Mesenchymal stem cell (in vitro differentiated cells and primary cell): Measurements from ENCODE around the gene CH25H.

Experiments used
- DNase-seq: peaks from one replicate; pipeline ENCODE4 v3.0.0-alpha.2; 2013
- H2AFZ ChIP-seq: one replicate; pipeline ENCODE4 v1.6.1; 2013; ENCODE audit warnings: low read depth, mild to moderate bottlenecking, control low read depth, inconsistent platforms, low read length, moderate library complexity
- H2AK5ac ChIP-seq: 2 replicates; pipeline ENCODE4 v1.6.1; 2013; ENCODE audit warnings: low read length, moderate library complexity, mild to moderate bottlenecking, inconsistent platforms; ENCODE audit not compliant: severe bottlenecking
- H2BK120ac ChIP-seq: one replicate; pipeline ENCODE4 v1.6.1; 2013; ENCODE audit warnings: low read depth, mild to moderate bottlenecking, inconsistent platforms, low read length, moderate library complexity
- H2BK12ac ChIP-seq, 2 experiments: one replicate each; pipeline ENCODE4 v1.6.1; 2013; ENCODE audit warnings: inconsistent platforms in 2 of 2, low read length in 2 of 2, mild to moderate bottlenecking in 2 of 2, moderate library complexity in 2 of 2, control low read depth in 1 of 2
- H2BK15ac ChIP-seq: one replicate; pipeline ENCODE4 v1.6.1; 2013; ENCODE audit warnings: mild to moderate bottlenecking, low read depth, inconsistent platforms; ENCODE audit not compliant: poor library complexity, severe bottlenecking
- H2BK5ac ChIP-seq: 2 replicates; pipeline ENCODE4 v1.6.1; 2013; ENCODE audit warnings: low read depth, mild to moderate bottlenecking, low read length, control low read depth, inconsistent platforms; ENCODE audit not compliant: poor library complexity, severe bottlenecking
- H3K14ac ChIP-seq, 2 experiments: one replicate each; pipeline ENCODE4 v1.6.1; 2013; ENCODE audit warnings: inconsistent platforms in 2 of 2, low read length in 2 of 2, control low read depth in 1 of 2, mild to moderate bottlenecking in 1 of 2, moderate library complexity in 1 of 2
- H3K18ac ChIP-seq, 2 experiments: one replicate each; pipeline ENCODE4 v1.6.1; 2013; ENCODE audit warnings: inconsistent platforms in 2 of 2, low read length in 2 of 2, control low read depth in 1 of 2, low read depth in 1 of 2, mild to moderate bottlenecking in 1 of 2
- H3K23ac ChIP-seq, 2 experiments: one replicate each; pipeline ENCODE4 v1.6.1; 2013; ENCODE audit warnings: inconsistent platforms in 2 of 2, low read length in 2 of 2, mild to moderate bottlenecking in 2 of 2, moderate library complexity in 2 of 2, control low read depth in 1 of 2
- H3K27ac ChIP-seq: 2 replicates; pipeline ENCODE4 v1.5.1; 2013; ENCODE audit warnings: mild to moderate bottlenecking, moderate library complexity, low read length, control low read depth, inconsistent platforms; ENCODE audit not compliant: poor library complexity, severe bottlenecking
- H3K27me3 ChIP-seq, 2 experiments: 2 replicates each; pipeline versions ENCODE4 v1.6.1 to v1.7.0; 2013; ENCODE audit warnings: low read length in 2 of 2, mild to moderate bottlenecking in 2 of 2, moderate library complexity in 2 of 2, control low read depth in 1 of 2, inconsistent platforms in 1 of 2; ENCODE audit not compliant: control insufficient read depth in 1 of 2, insufficient read depth in 1 of 2
- H3K36me3 ChIP-seq, 2 experiments: 2 replicates each; pipeline versions ENCODE4 v1.6.1 to v1.7.0; 2013; ENCODE audit warnings: low read length in 2 of 2, control low read depth in 1 of 2, inconsistent platforms in 1 of 2, low read depth in 1 of 2, mild to moderate bottlenecking in 1 of 2; ENCODE audit not compliant: insufficient read depth in 2 of 2, control insufficient read depth in 1 of 2
- H3K4ac ChIP-seq, 2 experiments: one replicate each; pipeline ENCODE4 v1.6.1; 2013; ENCODE audit warnings: inconsistent platforms in 2 of 2, low read length in 2 of 2, mild to moderate bottlenecking in 2 of 2, moderate library complexity in 2 of 2, control low read depth in 1 of 2, low read depth in 1 of 2
- H3K4me1 ChIP-seq: 2 replicates; pipeline ENCODE4 v1.6.1; 2013; ENCODE audit warnings: low read depth, low read length, control low read depth; ENCODE audit not compliant: control insufficient read depth, insufficient read depth
- H3K4me2 ChIP-seq: 2 replicates; pipeline ENCODE4 v1.6.1; 2013; ENCODE audit warnings: low read length, mild to moderate bottlenecking, inconsistent platforms; ENCODE audit not compliant: poor library complexity, severe bottlenecking
- H3K4me3 ChIP-seq, 2 experiments: 2 replicates each; pipeline versions ENCODE4 v1.5.1 to v1.7.0; 2013; ENCODE audit warnings: low read length in 2 of 2, mild to moderate bottlenecking in 2 of 2, control low read depth in 1 of 2, low read depth in 1 of 2; ENCODE audit not compliant: insufficient read depth in 1 of 2
- H3K79me1 ChIP-seq: replicated peaks from 2 replicates; pipeline ENCODE4 v1.6.1; 2013; ENCODE audit warnings: mild to moderate bottlenecking, control low read depth, low read length, inconsistent platforms; ENCODE audit not compliant: poor library complexity, severe bottlenecking
- H3K9ac ChIP-seq: 2 replicates; pipeline ENCODE4 v1.7.0; 2013; ENCODE audit warnings: mild to moderate bottlenecking, low read length, moderate library complexity
- H3K9me3 ChIP-seq: 2 replicates; pipeline ENCODE4 v1.7.0; 2013; ENCODE audit warnings: mild to moderate bottlenecking, low read length; ENCODE audit not compliant: control insufficient read depth
- H4K8ac ChIP-seq: one replicate; pipeline ENCODE4 v1.6.1; 2013; ENCODE audit warnings: inconsistent platforms, mild to moderate bottlenecking, low read length, moderate library complexity
- H4K91ac ChIP-seq: one replicate; pipeline ENCODE4 v1.6.1; 2013; ENCODE audit warnings: mild to moderate bottlenecking, low read length, inconsistent platforms
- WGBS: methylation state at CpG from one replicate; pipeline ENCODE4 v1.1.7; 2013; ENCODE audit warnings: mixed read lengths; 5-methylcytosine and 5-hydroxymethylcytosine counted together

CH25H gene

DNA sequence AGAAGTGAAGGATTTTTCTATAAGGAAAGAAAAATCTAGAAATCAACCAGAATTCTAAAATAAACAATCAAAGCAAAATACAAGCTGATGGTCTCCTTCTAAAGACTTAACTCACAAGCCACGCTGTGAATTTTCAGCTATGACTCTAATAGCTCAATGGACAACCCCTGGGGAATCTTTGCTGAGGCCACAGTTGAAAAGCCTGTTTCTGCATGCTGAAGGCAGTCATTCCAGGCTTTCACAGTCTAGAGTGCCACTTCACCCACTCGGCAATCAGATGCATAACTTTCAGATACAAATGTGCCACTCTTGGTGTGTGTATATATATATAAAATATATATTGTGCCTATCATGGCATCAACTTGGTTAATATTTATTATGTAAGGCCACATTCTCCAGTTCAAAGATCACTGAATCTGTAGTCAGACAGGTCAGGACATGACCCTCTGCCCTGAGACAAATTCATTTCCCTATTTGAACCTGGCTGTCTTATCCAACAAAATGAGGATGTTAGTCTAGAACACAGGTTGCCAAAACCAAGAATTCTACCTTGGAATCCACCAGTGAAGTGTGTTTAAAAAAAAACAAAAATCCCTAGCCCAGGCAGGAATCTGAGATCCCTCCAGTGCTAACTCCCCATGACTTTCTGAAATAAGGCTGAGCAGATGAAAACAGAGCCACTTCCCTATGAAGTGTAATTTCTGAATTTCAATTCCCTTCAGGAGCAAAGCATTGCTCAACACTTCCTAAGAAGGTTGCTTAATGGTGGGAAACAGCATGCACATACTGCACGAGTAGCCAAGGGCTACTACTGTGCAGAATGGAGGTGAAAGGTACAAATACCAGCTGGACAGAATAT, 34.6 kb upstream of the CH25H start:
- Histone ChIP-seq H3K18ac (no peak overlapping the region), H3K4me3 (peak overlapping the region in 1 of 2 experiments; percentile 45), H2AFZ (no peak overlapping the region), H3K23ac (no peak overlapping the region), H2BK5ac (no peak overlapping the region), H3K79me1 (peaks cover 4% of the 10 kb centered on the region), H3K27me3 (no peaks in the 10 kb centered on the region), H3K4me2 (no peak overlapping the region), H3K4me1 (no peaks in the 10 kb centered on the region), H3K9ac (peak overlapping the region; percentile 60), H3K9me3 (no peaks in the 10 kb centered on the region), H2AK5ac (no peak overlapping the region), H2BK15ac (no peak overlapping the region), H3K27ac (no peak overlapping the region), H4K91ac (no peak overlapping the region), H3K4ac (no peak overlapping the region), H3K14ac (no peak overlapping the region), H2BK120ac (no peak overlapping the region), H2BK12ac (no peak overlapping the region), H4K8ac (no peak overlapping the region), H3K36me3 (peaks cover 7 to 56% of the 10 kb centered on the region in 2 experiments)
- 90% methylated on average over 2 of the region's 3 CpGs for WGBS
- DNase-seq: peak; percentile 42

DNA sequence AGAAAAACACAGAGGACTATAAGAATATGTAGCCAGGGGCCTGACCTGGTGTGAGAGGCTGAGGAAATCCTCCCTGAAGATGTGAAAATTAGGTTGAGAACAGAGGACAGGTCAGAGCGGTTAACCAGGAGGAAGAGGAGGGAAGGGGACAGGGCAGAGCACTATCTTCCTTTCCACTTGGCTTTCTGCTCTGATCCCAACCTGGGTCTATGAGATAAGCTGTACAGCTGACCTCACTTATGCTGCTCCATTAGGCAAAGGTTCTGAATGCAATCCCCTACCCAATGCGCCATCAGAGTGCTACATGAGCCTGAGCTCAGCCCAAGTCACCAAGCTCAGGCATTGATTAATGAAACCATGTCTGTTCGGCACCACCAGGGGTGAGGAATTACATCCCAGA, 33.9 kb upstream of the CH25H start:
- Histone ChIP-seq H2BK5ac (no peak overlapping the region), H3K4me3 (no peak overlapping the region), H3K79me1 (peaks cover 4% of the 10 kb centered on the region), H3K4ac (no peak overlapping the region), H2BK120ac (no peak overlapping the region), H4K8ac (no peak overlapping the region), H3K9me3 (no peaks in the 10 kb centered on the region), H3K4me2 (no peak overlapping the region), H2BK15ac (no peak overlapping the region), H3K18ac (no peak overlapping the region), H2AFZ (no peak overlapping the region), H3K27me3 (no peaks in the 10 kb centered on the region), H3K27ac (no peak overlapping the region), H3K36me3 (peaks cover 7 to 53% of the 10 kb centered on the region in 2 experiments), H4K91ac (no peak overlapping the region), H3K14ac (no peak overlapping the region), H2AK5ac (no peak overlapping the region), H3K4me1 (no peaks in the 10 kb centered on the region), H3K9ac (no peak overlapping the region), H2BK12ac (no peak overlapping the region), H3K23ac (no peak overlapping the region)
- DNase-seq: no peak
- 97% methylated on average over 3 of the region's 3 CpGs for WGBS

DNA sequence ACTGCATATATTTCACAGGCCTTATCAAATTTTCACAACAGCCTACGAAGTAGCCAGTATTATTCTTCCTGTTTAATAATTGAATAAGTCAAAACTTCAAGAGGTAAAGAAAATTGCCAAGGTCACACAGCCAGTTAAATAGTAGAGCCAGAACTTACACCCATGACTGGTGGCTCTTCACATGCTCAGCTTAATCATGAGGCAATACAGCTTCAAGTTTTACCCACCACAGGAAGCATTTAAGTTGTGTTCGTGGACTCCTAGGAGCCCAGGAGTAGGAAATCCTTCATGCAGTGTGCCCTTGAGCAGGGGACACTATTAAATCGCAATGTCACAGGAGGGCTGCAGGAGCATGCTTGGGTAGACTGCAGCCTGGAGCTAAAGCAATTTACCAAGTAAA, 33.4 kb upstream of the CH25H start:
- no peak overlapping the region for H4K91ac ChIP-seq
- H3K4me2 ChIP-seq: no peak overlapping the region
- no peak overlapping the region for H2BK120ac ChIP-seq
- peak overlapping the region; percentile 20 for H2AFZ ChIP-seq
- no peak overlapping the region for H3K23ac ChIP-seq
- no peak overlapping the region for H3K27ac ChIP-seq
- H2BK5ac ChIP-seq: no peak overlapping the region
- H2AK5ac ChIP-seq: no peak overlapping the region
- no peak overlapping the region for H3K18ac ChIP-seq
- H2BK12ac ChIP-seq: peak overlapping the region in 1 of 2 experiments; percentile 23
- no peaks in the 10 kb centered on the region for H3K27me3 ChIP-seq
- H3K79me1 ChIP-seq: peaks cover 4% of the 10 kb centered on the region
- H3K36me3 ChIP-seq: peaks cover 7 to 49% of the 10 kb centered on the region in 2 experiments
- H3K14ac ChIP-seq: no peak overlapping the region
- H3K9me3 ChIP-seq: no peaks in the 10 kb centered on the region
- H2BK15ac ChIP-seq: no peak overlapping the region
- no peaks in the 10 kb centered on the region for H3K4me1 ChIP-seq
- H4K8ac ChIP-seq: no peak overlapping the region
- H3K9ac ChIP-seq: no peak overlapping the region
- 63% methylated on average over 2 of the region's 3 CpGs for WGBS
- H3K4ac ChIP-seq: no peak overlapping the region
- H3K4me3 ChIP-seq: no peak overlapping the region
- no peak for DNase-seq

DNA sequence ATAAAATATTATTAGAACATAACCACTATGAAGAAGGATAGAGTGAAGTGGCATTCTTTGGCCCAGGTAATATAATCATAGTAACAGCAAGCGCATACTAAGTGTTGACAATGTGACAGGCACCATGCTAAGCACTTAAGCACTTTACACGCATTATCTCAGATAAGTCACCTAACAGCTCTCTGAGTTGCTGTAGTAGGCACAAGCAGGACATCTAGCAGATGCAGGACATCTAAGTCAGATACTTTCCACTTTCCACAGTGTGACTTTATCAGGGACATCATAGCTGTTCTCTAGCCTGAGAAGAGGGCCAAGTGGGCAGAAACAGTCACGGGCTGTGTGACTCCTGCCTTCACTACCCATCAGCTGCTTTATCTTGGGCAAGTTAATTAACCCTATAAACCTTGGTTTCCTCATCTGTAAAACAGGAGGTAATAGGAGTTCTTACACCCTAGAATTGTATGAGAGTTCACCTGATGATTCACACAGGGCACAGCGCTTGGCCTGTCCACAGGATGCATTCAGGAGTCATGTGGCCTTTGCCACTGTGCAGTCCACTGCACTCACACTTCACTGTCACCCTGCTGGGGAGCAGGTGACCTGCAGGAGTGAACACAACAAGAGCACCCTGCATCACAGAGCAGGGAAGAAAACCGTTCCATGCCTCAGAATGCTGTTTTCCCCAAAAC, 32.0 kb upstream of the CH25H start:
- no peak overlapping the region for H2AK5ac ChIP-seq
- H4K91ac ChIP-seq: no peak overlapping the region
- H2BK5ac ChIP-seq: no peak overlapping the region
- no peaks in the 10 kb centered on the region for H3K4me1 ChIP-seq
- no peak overlapping the region for H3K27ac ChIP-seq
- no peaks in the 10 kb centered on the region for H3K9me3 ChIP-seq
- no peak for DNase-seq
- peaks cover 4% of the 10 kb centered on the region for H3K79me1 ChIP-seq
- no peak overlapping the region for H3K4ac ChIP-seq
- H3K4me3 ChIP-seq: no peak overlapping the region
- peaks cover 10 to 51% of the 10 kb centered on the region in 2 experiments for H3K36me3 ChIP-seq
- no peak overlapping the region for H2BK120ac ChIP-seq
- 98% methylated on average over 5 of the region's 5 CpGs for WGBS
- no peak overlapping the region for H3K14ac ChIP-seq
- no peak overlapping the region for H3K23ac ChIP-seq
- no peak overlapping the region for H2BK15ac ChIP-seq
- no peak overlapping the region for H4K8ac ChIP-seq
- no peak overlapping the region for H2BK12ac ChIP-seq
- H2AFZ ChIP-seq: no peak overlapping the region
- H3K4me2 ChIP-seq: no peak overlapping the region
- no peak overlapping the region for H3K18ac ChIP-seq
- no peaks in the 10 kb centered on the region for H3K27me3 ChIP-seq
- H3K9ac ChIP-seq: no peak overlapping the region
